Measurements from ENCODE around the gene FOXP1.

DNA sequence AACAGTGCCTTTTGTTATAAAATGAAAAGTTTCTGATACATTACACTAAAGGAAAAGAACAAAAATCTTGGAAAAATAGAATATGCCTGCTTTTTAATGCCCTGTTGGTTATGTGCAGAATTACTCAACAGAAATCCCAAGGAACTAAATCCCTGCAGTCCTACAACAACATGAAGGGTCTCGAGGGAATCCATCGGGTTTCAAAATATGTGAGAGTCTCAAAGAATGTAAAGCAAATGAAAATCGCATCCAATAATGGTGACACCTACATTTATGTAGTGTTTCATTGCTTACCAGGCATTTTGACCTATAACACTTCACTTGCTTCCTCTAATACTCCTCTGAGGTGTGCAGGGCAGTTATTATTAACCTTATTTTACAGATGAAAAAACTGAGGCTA lies 411.3 kb downstream of the FOXP1 start:
- TF ChIP-seq, protein P1, sequence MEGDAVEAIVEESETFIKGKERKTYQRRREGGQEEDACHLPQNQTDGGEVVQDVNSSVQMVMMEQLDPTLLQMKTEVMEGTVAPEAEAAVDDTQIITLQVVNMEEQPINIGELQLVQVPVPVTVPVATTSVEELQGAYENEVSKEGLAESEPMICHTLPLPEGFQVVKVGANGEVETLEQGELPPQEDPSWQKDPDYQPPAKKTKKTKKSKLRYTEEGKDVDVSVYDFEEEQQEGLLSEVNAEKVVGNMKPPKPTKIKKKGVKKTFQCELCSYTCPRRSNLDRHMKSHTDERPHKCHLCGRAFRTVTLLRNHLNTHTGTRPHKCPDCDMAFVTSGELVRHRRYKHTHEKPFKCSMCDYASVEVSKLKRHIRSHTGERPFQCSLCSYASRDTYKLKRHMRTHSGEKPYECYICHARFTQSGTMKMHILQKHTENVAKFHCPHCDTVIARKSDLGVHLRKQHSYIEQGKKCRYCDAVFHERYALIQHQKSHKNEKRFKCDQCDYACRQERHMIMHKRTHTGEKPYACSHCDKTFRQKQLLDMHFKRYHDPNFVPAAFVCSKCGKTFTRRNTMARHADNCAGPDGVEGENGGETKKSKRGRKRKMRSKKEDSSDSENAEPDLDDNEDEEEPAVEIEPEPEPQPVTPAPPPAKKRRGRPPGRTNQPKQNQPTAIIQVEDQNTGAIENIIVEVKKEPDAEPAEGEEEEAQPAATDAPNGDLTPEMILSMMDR (IDR thresholded peaks at IDR 0.05): no peak
- no peak for TF ChIP-seq POLR2A (IDR thresholded peaks at IDR 0.05)
- no peak for TF ChIP-seq POLR2AphosphoS5 (IDR thresholded peaks at IDR 0.05)
